PC-9 (cell line): ENCODE data around the gene LONP2. TPM values are rescaled to one million over a fixed set of nuclear protein-coding genes. Genes with fewer than 3 reads are reported as not detected.

Experiments used
- BruUV-seq: library from RNA; stranded (reverse); fragments of 400-500 nt; replicated peaks from 2 replicates; lab custom pipeline; 2021; lab: Mats Ljungman, UMichigan
- CTCF ChIA-PET: fragments of 300-600 bp; sonication (Branson Sonifier 250); formaldehyde crosslinking; loops from one replicate; lab custom pipeline; 2022; ENCODE audit warnings: antibody characterized with exemption; lab: Charles Lee
- POLR2A ChIA-PET: fragments of 300-600 bp; sonication (Branson Sonifier 250); formaldehyde crosslinking; loops from one replicate; lab custom pipeline; 2022; ENCODE audit warnings: antibody characterized with exemption; ENCODE audit not compliant: unreplicated experiment; lab: Charles Lee
- DNase-seq, 2 experiments: peaks; one replicate each; pipeline versions ENCODE4 v3.0.0 to v3.0.0-alpha.2; 2015 to 2022; ENCODE audit warnings: mixed read lengths in 1 of 2
- H2AFZ ChIP-seq: fragments of 200-600 bp; sonication (generic); 2 replicates; pipeline ENCODE4 v1.8.1; 2017; ENCODE audit warnings: antibody characterized with exemption
- H3F3A ChIP-seq: fragments of 200-600 bp; sonication (generic); 2 replicates; pipeline ENCODE4 v1.8.1; 2017; ENCODE audit warnings: antibody characterized with exemption, mild to moderate bottlenecking, low read depth; ENCODE audit not compliant: insufficient read depth
- H3K27ac ChIP-seq: fragments of 200-600 bp; sonication (generic); 2 replicates; pipeline ENCODE4 v1.6.1; 2016; ENCODE audit warnings: mixed run types
- H3K27me3 ChIP-seq: fragments of 200-600 bp; sonication (generic); 2 replicates; pipeline ENCODE4 v1.6.1; 2016; ENCODE audit warnings: low read depth, mixed run types; ENCODE audit not compliant: insufficient read depth
- H3K36me3 ChIP-seq: fragments of 200-600 bp; sonication (generic); 2 replicates; pipeline ENCODE4 v1.6.1; 2016; ENCODE audit warnings: low read depth, mixed run types
- H3K4me1 ChIP-seq: fragments of 200-600 bp; sonication (generic); replicated peaks from 2 replicates; pipeline ENCODE4 v1.6.1; 2016; ENCODE audit warnings: mixed run types; ENCODE audit not compliant: insufficient read depth
- H3K4me2 ChIP-seq: fragments of 200-600 bp; sonication (generic); 2 replicates; pipeline ENCODE4 v1.6.1; 2017; ENCODE audit warnings: mixed run types
- H3K4me3 ChIP-seq: fragments of 200-600 bp; sonication (generic); 2 replicates; pipeline ENCODE4 v1.6.1; 2016; ENCODE audit warnings: mixed run types
- H3K79me2 ChIP-seq: fragments of 200-600 bp; sonication (generic); 2 replicates; pipeline ENCODE4 v1.6.1; 2017; ENCODE audit warnings: low read depth, mixed run types
- H3K9me2 ChIP-seq: fragments of 200-600 bp; sonication (generic); 2 replicates; pipeline ENCODE4 v1.8.1; 2017; ENCODE audit warnings: mild to moderate bottlenecking; ENCODE audit not compliant: insufficient read depth
- H3K9me3 ChIP-seq: fragments of 200-600 bp; sonication (generic); 2 replicates; pipeline ENCODE4 v1.8.1; 2016; ENCODE audit warnings: low read depth; ENCODE audit not compliant: insufficient read depth
- H4K20me1 ChIP-seq: fragments of 200-600 bp; sonication (generic); 2 replicates; pipeline ENCODE4 v1.8.1; 2017; ENCODE audit not compliant: insufficient read depth
- EZH2 ChIP-seq: fragments of 200-600 bp; sonication (generic); IDR thresholded peaks from 2 replicates; pipeline ENCODE4 v1.8.0; 2017; ENCODE audit warnings: antibody characterized with exemption, low read depth
- intact Hi-C: fragments of 100-400 bp; cut with micrococcal nuclease; formaldehyde crosslinking; loops from one replicate; pipeline ENCODE4 v1.10.0; 2022; ENCODE audit not compliant: unreplicated experiment
- total RNA-seq: library from RNA; stranded (reverse); gene quantifications from 2 replicates; pipeline ENCODE4 v1.2.3, GENCODE V29; 2021
- TF ChIP-seq, protein P1 (sequence below): fragments of 200-600 bp; sonication (generic); conservative IDR thresholded peaks from 2 replicates; pipeline ENCODE4 v1.6.1; 2017; ENCODE audit warnings: mixed run types, antibody characterized with exemption, mild to moderate bottlenecking, moderate library complexity

The LONP2 gene
- total RNA-seq, 1 experiment from 2014 or later: 47.0 TPM

GRCh38 chr16:48197294-48197693 lies 46.8 kb upstream of the LONP2 start:
- TF ChIP-seq, protein P1, sequence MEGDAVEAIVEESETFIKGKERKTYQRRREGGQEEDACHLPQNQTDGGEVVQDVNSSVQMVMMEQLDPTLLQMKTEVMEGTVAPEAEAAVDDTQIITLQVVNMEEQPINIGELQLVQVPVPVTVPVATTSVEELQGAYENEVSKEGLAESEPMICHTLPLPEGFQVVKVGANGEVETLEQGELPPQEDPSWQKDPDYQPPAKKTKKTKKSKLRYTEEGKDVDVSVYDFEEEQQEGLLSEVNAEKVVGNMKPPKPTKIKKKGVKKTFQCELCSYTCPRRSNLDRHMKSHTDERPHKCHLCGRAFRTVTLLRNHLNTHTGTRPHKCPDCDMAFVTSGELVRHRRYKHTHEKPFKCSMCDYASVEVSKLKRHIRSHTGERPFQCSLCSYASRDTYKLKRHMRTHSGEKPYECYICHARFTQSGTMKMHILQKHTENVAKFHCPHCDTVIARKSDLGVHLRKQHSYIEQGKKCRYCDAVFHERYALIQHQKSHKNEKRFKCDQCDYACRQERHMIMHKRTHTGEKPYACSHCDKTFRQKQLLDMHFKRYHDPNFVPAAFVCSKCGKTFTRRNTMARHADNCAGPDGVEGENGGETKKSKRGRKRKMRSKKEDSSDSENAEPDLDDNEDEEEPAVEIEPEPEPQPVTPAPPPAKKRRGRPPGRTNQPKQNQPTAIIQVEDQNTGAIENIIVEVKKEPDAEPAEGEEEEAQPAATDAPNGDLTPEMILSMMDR: no peak
- TF ChIP-seq EZH2: no peak
- BruUV-seq: no TSS peak
- POLR2A ChIA-PET: no interaction called here
- DNase-seq: no peak
- intact Hi-C loops: no loop called here
- H4K20me1 ChIP-seq: no peaks in the 10 kb centered on the region
- no peak overlapping the region for H3K27ac ChIP-seq
- no peaks in the 10 kb centered on the region for H3K9me2 ChIP-seq
- H2AFZ ChIP-seq: no peak overlapping the region
- no peak overlapping the region for H3K4me2 ChIP-seq
- H3K79me2 ChIP-seq: no peaks in the 10 kb centered on the region
- H3K4me3 ChIP-seq: no peak overlapping the region
- H3F3A ChIP-seq: no peaks in the 10 kb centered on the region
- H3K27me3 ChIP-seq: no peaks in the 10 kb centered on the region
- CTCF ChIA-PET: no interaction called here
- H3K9me3 ChIP-seq: no peaks in the 10 kb centered on the region
- H3K4me1 ChIP-seq: peaks cover 5% of the 10 kb centered on the region; the same call in 1 of the 2 replicates
- no peaks in the 10 kb centered on the region for H3K36me3 ChIP-seq

- Histone ChIP-seq H2AFZ (no peak overlapping the region), H3F3A (no peaks in the 10 kb centered on the region; the same call in 1 of the 2 replicates), H3K9me3 (no peaks in the 10 kb centered on the region), H3K4me3 (no peak overlapping the region), H3K4me1 (0 out of 2 replicates have a peak, but pooled peaks cover 3% of the 10 kb centered on the region), H4K20me1 (no peaks in the 10 kb centered on the region), H3K27me3 (no peaks in the 10 kb centered on the region), H3K79me2 (no peaks in the 10 kb centered on the region), H3K27ac (no peak overlapping the region), H3K4me2 (no peak overlapping the region), H3K9me2 (no peaks in the 10 kb centered on the region), H3K36me3 (no peaks in the 10 kb centered on the region)
- BruUV-seq: no TSS peak
- no peak for DNase-seq
- intact Hi-C loops: no loop called here
- TF ChIP-seq EZH2: no peak
- ChIA-PET POLR2A (no interaction called here), CTCF (no interaction called here)
Observed at GRCh38 chr16:48201515-48202201, 42.4 kb upstream of the LONP2 start.

GRCh38 chr16:48203974-48204824 lies 39.9 kb upstream of the LONP2 start:
- CTCF ChIA-PET: no interaction called here

More at GRCh38 chr16:48203974-48204824, 39.9 kb upstream of the LONP2 start:
- no peak for TF ChIP-seq EZH2
- TF ChIP-seq, protein P1: no peak
- POLR2A ChIA-PET: no interaction called here
- Histone ChIP-seq H3K4me2 (no peak overlapping the region), H3K4me1 (0 out of 2 replicates have a peak, but pooled peaks cover 8% of the 10 kb centered on the region), H3K27ac (no peak overlapping the region), H3K79me2 (no peaks in the 10 kb centered on the region), H3F3A (no peaks in the 10 kb centered on the region; the same call in 1 of the 2 replicates), H3K27me3 (no peaks in the 10 kb centered on the region), H3K36me3 (no peaks in the 10 kb centered on the region), H3K9me2 (no peaks in the 10 kb centered on the region), H3K4me3 (no peak overlapping the region), H3K9me3 (no peaks in the 10 kb centered on the region), H4K20me1 (no peaks in the 10 kb centered on the region), H2AFZ (no peak overlapping the region)
- intact Hi-C loops: no loop called here
- DNase-seq: no peak
- no TSS peak for BruUV-seq
